Epithelial cell of esophagus (primary cell): Measurements from ENCODE around the gene FDX1.

Experiments used
- DNase-seq: peaks from one replicate; pipeline ENCODE4 v3.0.0; 2010; ENCODE audit warnings: low read depth
- H3K4me3 ChIP-seq: 2 replicates; pipeline ENCODE4 v1.5.1; 2011; ENCODE audit warnings: mild to moderate bottlenecking, low read length, control low read depth
- TF ChIP-seq, protein P1 (sequence below): IDR thresholded peaks from 2 replicates; pipeline ENCODE4 v1.5.1; 2011; ENCODE audit warnings: low read depth, mild to moderate bottlenecking, low read length, control low read depth, inconsistent platforms; ENCODE audit not compliant: insufficient read depth; ENCODE audit errors: missing control alignments

FDX1 gene

DNA sequence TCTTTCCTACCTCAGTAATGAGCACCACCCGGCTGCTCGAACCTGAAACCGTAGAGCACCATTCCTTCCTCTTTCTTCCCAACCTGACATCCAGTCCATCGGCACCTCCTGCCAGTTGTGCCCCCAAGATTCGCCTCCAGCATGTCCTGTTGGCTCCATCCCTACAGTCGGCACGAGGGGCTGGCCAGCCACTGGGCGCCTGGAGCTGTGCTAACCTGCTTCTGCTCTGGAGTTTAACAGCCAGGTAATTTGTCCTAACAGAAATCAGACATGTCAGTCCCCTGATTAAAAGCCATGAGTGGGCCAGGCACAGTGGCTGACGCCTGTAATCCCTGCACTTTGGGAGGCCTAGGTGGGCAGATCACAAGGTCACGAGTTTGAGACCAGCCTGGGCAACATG is 16.8 kb downstream of the FDX1 start:
- no peak for DNase-seq
- H3K4me3 ChIP-seq = no peak overlapping the region
- TF ChIP-seq, protein P1, sequence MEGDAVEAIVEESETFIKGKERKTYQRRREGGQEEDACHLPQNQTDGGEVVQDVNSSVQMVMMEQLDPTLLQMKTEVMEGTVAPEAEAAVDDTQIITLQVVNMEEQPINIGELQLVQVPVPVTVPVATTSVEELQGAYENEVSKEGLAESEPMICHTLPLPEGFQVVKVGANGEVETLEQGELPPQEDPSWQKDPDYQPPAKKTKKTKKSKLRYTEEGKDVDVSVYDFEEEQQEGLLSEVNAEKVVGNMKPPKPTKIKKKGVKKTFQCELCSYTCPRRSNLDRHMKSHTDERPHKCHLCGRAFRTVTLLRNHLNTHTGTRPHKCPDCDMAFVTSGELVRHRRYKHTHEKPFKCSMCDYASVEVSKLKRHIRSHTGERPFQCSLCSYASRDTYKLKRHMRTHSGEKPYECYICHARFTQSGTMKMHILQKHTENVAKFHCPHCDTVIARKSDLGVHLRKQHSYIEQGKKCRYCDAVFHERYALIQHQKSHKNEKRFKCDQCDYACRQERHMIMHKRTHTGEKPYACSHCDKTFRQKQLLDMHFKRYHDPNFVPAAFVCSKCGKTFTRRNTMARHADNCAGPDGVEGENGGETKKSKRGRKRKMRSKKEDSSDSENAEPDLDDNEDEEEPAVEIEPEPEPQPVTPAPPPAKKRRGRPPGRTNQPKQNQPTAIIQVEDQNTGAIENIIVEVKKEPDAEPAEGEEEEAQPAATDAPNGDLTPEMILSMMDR = no peak

DNA sequence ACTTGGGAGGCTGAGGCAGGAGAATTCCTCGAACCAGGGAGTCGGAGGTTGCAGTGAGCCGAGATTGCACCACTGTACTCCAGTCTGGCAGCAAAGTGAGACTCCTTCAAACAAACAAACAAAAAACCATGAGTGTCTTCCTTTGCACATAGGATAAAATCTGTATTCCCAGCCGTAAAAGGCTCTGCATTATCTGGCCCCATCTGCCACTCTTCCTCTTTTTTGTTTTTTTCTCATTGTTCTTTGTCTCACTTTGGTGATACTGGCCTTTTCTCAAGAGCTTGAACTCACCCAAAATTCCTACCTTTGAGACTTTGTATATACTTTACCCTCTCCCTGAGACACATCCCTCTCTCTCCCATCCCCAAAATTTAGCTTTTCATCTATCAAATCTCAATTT is 17.6 kb downstream of the FDX1 start:
- DNase-seq = no peak
- TF ChIP-seq, protein P1 = no peak
- no peak overlapping the region for H3K4me3 ChIP-seq

DNA sequence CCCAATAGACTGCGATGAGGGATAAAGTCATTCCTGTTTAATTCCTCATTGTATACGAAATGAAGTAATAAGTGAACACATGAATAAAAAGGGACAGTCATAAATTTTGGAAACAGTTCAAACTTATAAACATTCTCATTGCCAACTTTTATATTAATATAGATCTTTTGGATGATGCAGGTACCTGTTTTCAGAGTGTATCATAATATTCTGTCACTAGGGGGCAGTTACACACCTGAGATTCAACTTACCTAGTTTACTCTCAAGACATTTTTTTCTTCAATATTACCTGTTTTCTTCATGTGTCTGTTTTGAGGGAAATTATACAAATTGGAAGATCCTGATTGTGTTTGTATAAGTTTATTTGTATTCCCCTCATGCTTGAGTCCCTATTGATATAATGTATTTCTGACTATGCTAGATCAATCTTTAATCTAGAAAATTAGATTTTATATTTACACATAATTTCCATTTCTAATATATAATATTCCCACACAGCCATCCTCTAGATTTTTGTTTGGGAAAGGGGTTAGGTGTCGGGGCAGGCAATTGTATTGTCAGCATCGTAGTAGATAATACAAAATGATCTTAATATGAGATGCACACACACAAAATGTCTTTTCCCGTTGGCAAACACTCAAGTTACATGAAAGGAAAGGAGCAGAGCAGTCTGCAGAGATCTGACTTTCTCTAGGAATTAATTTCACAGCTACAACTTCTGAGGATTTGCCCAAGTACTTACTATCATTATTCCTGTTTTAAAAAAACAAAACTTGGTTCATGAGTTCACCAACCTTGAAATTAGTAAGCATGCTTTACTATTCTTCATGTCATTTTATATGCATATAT is 18.4 kb downstream of the FDX1 start:
- TF ChIP-seq, protein P1 = peak; percentile 49
- DNase-seq = peak; percentile 54

DNA sequence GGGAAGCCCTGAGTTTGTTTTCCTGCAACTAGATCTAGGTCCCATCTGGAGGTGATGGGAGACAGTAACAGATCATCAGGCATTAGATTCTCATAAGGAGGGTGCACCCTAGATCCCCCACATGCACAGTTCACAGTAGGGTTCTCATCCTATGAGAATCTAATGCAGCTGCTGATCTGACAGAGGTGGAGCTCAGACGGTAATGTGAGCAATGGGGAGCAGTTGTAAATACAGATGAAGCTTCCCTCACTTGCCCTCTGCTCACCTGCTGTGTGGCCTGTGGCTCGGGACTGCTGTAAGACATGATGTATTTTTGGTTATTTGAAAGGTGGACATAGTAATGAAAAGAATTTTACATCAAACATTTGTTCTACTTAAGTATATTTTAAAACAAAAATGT is 20.5 kb downstream of the FDX1 start:
- DNase-seq = no peak
- TF ChIP-seq, protein P1 = no peak
- H3K4me3 ChIP-seq = no peak overlapping the region

More for the DNA sequence above, 18.4 kb downstream of the FDX1 start:
- no peak overlapping the region for H3K4me3 ChIP-seq

DNA sequence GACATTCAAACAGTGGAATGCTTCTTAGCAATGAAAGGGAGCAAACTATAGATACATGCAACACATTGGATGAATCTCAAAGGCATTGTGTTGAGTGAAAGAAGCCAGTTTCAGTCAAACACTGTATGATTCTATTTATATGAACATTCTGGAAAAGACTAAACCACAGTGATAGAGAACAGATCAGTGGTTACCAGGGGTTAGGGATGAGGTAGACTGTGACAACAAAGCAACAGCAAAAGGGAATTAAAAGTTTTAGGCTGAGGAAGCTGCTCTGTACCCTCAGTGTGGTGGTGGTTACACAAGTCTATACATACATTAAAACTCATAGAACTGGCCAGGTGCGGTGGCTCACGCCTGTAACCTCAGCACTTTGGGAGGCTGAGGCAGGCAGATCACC is 23.0 kb downstream of the FDX1 start:
- no peak for DNase-seq
- no peak overlapping the region for H3K4me3 ChIP-seq
- TF ChIP-seq, protein P1 = no peak

DNA sequence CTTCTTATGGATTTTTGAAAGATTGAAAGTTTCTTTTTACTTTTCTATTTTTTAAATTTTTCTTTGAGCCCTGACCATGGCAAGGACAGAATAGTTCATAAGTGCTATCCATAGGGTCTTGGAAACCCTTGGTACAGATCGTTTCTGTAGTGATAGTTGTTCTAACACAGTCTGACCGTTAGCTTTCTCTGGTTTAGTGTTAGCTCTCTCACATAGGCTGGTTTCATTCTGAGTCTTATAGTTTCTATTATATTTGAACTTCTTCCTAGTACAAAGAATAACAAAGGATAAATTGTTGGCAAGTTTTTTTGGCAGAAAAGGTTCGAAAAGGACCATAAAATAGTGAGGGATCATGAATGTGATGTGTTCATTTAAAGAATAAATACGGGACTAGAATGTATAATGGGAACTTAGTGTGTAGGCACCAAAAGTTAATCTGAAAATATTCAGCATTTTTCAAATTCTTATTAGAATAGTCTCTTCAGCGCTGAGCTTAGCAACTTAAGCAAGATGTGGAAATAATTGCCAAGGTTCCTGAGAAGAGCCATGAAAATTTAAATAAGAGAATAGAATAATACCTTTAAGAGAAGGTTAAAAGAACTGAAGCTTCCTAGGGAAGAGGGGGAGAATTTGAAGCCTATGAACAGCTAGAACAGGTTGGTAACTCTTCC is 24.1 kb downstream of the FDX1 start:
- H3K4me3 ChIP-seq = no peak overlapping the region
- TF ChIP-seq, protein P1 = no peak
- no peak for DNase-seq
